Heart left ventricle (tissue), 13 donors: ENCODE results near the gene DSE.

ENCODE experiments used
- POLR2A ChIP-seq, 2 donors: fragments of 450-650 bp; IDR thresholded peaks; one replicate each; pipeline ENCODE4 v1.6.1; 2017; ENCODE audit warnings: antibody characterized with exemption in 2 of 2, mild to moderate bottlenecking in 2 of 2, moderate library complexity in 2 of 2
- TF ChIP-seq, protein P1 (sequence below), 12 donors: fragments of 200-600 bp; sonication (generic) in 4 of 12; IDR thresholded peaks; one replicate each; pipeline versions ENCODE4 v1.5.0 to v1.8.0; 2018 to 2022; ENCODE audit warnings: antibody characterized with exemption in 12 of 12, mild to moderate bottlenecking in 5 of 12
- donor health status: ischemic (EF 13 %, LVEDD 7.1; RV severe dilation, severe dysfunction).
- donor health status: DM: no; HTN: yes; CAD: no.
- donor health status: DM: no; HTN: no; CAD: no.
- donor health status: ischemic (EF 25% LVEDD 6.9; RV normal size, moderate dysfunction).
- donor health status: ischemic (EF 25% LVEDD 5.7; RV mildly dilated, moderate dysfunction).
- donor health status: ischemic (EF 35%, LVEDD 5.7; RV mildly dilated, moderate dysfunction).
- donor health status: nonischemic (EF 11% LVEDD 7.7; RV severe dilation, severe dysfunction).
- donor health status: DM: yes; HTN: yes; CAD: no.
- donor health status: PGD.
- donor health status: ischemic (EF 29% LVEDD 5.4; RV normal size, mild dysfunction).
- donor health status: nonischemic (EF 23%, LVEDD 6.1; RV moderate dilation, normal function).

DNA sequence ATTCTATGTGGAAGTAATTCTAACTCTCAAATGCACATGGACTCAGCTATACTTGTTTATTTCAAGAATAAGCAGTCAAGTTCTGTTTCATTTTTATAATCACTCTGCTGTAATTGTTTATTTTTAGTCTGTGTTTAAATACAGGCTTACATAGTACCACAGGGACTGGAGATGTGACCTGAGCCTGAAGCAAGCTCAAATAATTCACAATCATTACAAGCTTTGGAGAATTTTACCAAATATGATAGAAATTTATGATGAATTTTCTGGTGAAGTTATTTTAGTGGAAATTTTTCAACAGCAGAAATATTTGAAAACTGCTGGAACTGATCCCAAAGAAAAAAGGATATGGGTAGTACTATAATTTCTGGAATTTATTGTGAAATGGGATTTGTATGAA is 41.6 kb upstream of the DSE start:
- TF ChIP-seq, protein P1, sequence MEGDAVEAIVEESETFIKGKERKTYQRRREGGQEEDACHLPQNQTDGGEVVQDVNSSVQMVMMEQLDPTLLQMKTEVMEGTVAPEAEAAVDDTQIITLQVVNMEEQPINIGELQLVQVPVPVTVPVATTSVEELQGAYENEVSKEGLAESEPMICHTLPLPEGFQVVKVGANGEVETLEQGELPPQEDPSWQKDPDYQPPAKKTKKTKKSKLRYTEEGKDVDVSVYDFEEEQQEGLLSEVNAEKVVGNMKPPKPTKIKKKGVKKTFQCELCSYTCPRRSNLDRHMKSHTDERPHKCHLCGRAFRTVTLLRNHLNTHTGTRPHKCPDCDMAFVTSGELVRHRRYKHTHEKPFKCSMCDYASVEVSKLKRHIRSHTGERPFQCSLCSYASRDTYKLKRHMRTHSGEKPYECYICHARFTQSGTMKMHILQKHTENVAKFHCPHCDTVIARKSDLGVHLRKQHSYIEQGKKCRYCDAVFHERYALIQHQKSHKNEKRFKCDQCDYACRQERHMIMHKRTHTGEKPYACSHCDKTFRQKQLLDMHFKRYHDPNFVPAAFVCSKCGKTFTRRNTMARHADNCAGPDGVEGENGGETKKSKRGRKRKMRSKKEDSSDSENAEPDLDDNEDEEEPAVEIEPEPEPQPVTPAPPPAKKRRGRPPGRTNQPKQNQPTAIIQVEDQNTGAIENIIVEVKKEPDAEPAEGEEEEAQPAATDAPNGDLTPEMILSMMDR (IDR thresholded peaks at IDR 0.05): no peak
- TF ChIP-seq POLR2A (IDR thresholded peaks at IDR 0.05): no peak
